ENCODE results near the gene PNRC2. TPM values are rescaled to one million over a fixed set of nuclear protein-coding genes. Genes with fewer than 3 reads are reported as not detected.

PNRC2 gene
- total and polyA plus RNA-seq, 2 donors (not counting 1 experiment from before 2014, with no cell fraction given): 84.4 to 96.6 TPM

DNA sequence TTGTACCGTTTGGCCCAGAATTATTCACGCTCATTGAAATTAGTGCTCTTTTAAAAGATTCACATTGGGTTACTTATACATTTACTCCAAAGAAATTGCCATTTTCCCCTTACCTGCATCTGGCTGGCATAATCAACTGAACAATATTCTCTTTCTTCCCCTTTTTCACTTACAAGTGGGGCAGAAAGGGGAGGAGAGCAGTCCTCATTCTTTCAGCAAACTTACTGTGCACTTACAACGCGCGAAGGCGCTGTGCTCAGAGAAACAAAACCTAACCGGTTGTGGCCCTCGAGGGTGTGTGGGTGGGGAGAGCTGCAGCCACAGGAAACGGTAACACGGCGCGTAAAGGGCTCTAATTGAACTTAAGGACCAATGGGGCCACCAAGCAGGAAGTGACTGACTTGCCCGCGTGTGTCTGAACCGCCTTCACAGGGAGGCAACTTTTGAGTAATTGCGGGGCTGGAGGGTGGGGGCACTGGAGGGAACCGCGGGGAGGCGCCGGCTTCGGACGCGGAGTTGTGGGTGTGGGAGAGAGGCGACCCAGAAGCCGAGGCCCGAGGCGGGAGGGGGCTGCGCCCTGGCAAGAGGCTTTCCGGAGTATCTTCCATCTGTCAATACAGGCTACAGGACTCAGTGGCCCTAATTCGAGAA is 693 bp upstream of the PNRC2 start:
- H3K27ac ChIP-seq (ENCODE audit: insufficient read depth, low read length): peak overlapping the region; percentile 96
- peak; percentile 90 to 97 for DNase-seq (ENCODE audit: low read depth in 2 of 2)

DNA sequence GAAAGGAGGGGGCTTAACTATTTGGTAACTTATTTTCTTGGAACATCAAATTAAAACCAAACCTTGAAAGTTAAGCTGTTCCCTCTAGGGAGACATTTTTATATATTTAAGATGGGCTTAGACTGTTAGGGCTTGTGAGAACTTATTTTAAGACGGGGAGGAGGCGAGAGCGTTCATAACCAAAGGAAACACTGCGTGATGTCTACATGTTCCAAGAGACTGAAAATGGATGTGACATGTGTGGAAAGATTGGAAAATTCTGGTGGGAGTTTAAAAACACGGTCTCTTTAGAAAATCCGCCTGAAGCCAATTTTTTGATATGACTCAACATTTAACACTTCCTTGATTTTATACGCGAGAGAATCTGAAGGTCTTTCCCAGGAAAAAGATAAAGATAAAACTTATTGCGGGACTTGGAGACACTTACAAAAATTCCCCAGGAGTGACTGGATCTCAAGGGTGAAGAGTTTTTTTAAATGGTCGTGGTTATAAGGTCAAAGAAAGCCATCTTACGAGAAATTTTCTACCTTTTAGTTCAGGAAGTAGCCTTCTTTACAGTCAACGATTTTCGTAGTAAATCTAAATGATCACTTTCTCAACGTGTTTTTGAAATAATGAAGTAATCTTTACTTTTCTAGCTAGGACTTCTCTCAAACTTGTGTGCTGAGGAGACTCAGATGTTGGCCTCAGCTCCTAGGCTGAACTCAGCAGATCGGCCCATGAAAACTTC is 828 bp downstream of the PNRC2 start:
- Histone ChIP-seq H3K27ac (ENCODE audit: insufficient read depth, low read length) (peak overlapping the region; percentile 96), H3K4me2 (ENCODE audit: extremely low read depth, insufficient read depth, low read length) (peak overlapping the region; percentile 93), H3K4me3 (replicated peaks in 1 of 4; ENCODE audit: control extremely low read depth in 1 of 4, insufficient read depth in 1 of 4, low read depth in 3 of 4, low read length in 4 of 4) (peak overlapping the region; percentile 69 to 100 (median 82)), H4K20me1 (ENCODE audit: control insufficient read depth, extremely low read depth, insufficient read depth, low read length) (peaks cover 2% of the 10 kb centered on the region), H3K9ac (ENCODE audit: insufficient read depth, low read length) (peak overlapping the region; percentile 97), H3K27me3 (ENCODE audit: control insufficient read depth, insufficient read depth, low read length) (no peaks in the 10 kb centered on the region), H3K36me3 (ENCODE audit: control insufficient read depth, insufficient read depth, low read length) (no peaks in the 10 kb centered on the region), H3K79me2 (ENCODE audit: control insufficient read depth, insufficient read depth, low read length) (peaks cover 26% of the 10 kb centered on the region), H3K9me3 (ENCODE audit: control insufficient read depth, insufficient read depth, low read depth, low read length) (no peaks in the 10 kb centered on the region), H2AFZ (ENCODE audit: low read length) (no peak overlapping the region), H3K4me1 (ENCODE audit: control insufficient read depth, extremely low read depth, insufficient read depth, low read length) (peaks cover 2% of the 10 kb centered on the region)
- TF ChIP-seq, protein P1, sequence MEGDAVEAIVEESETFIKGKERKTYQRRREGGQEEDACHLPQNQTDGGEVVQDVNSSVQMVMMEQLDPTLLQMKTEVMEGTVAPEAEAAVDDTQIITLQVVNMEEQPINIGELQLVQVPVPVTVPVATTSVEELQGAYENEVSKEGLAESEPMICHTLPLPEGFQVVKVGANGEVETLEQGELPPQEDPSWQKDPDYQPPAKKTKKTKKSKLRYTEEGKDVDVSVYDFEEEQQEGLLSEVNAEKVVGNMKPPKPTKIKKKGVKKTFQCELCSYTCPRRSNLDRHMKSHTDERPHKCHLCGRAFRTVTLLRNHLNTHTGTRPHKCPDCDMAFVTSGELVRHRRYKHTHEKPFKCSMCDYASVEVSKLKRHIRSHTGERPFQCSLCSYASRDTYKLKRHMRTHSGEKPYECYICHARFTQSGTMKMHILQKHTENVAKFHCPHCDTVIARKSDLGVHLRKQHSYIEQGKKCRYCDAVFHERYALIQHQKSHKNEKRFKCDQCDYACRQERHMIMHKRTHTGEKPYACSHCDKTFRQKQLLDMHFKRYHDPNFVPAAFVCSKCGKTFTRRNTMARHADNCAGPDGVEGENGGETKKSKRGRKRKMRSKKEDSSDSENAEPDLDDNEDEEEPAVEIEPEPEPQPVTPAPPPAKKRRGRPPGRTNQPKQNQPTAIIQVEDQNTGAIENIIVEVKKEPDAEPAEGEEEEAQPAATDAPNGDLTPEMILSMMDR (conservative IDR thresholded peaks at IDR 0.05 in 1 of 2, IDR thresholded peaks at IDR 0.05 in 1 of 2; ENCODE audit: low read depth in 1 of 2, low read length in 2 of 2): no peak
- TF ChIP-seq EZH2 (IDR thresholded peaks at IDR 0.05; ENCODE audit: low read length, missing control alignments): no peak
- DNase-seq (ENCODE audit: low read depth in 2 of 2): peak in 1 of 2 donors; percentile 49

More for the DNA sequence above, 693 bp upstream of the PNRC2 start:
- Histone ChIP-seq H3K9ac (ENCODE audit: insufficient read depth, low read length) (peak overlapping the region; percentile 97), H3K79me2 (ENCODE audit: control insufficient read depth, insufficient read depth, low read length) (peaks cover 26% of the 10 kb centered on the region), H3K4me3 (replicated peaks in 1 of 4; ENCODE audit: control extremely low read depth in 1 of 4, insufficient read depth in 1 of 4, low read depth in 3 of 4, low read length in 4 of 4) (peak overlapping the region; percentile 55 to 83 (median 76)), H3K9me3 (ENCODE audit: control insufficient read depth, insufficient read depth, low read depth, low read length) (no peaks in the 10 kb centered on the region), H3K27me3 (ENCODE audit: control insufficient read depth, insufficient read depth, low read length) (no peaks in the 10 kb centered on the region), H3K4me2 (ENCODE audit: extremely low read depth, insufficient read depth, low read length) (peak overlapping the region; percentile 83), H3K36me3 (ENCODE audit: control insufficient read depth, insufficient read depth, low read length) (no peaks in the 10 kb centered on the region), H2AFZ (ENCODE audit: low read length) (peak overlapping the region; percentile 65), H3K4me1 (ENCODE audit: control insufficient read depth, extremely low read depth, insufficient read depth, low read length) (peaks cover 5% of the 10 kb centered on the region), H4K20me1 (ENCODE audit: control insufficient read depth, extremely low read depth, insufficient read depth, low read length) (peaks cover 2% of the 10 kb centered on the region)
- TF ChIP-seq, protein P1 (conservative IDR thresholded peaks at IDR 0.05 in 1 of 2, IDR thresholded peaks at IDR 0.05 in 1 of 2; ENCODE audit: low read depth in 1 of 2, low read length in 2 of 2): peak; percentile 27 to 41
- no peak for TF ChIP-seq EZH2 (IDR thresholded peaks at IDR 0.05; ENCODE audit: low read length, missing control alignments)

DNA sequence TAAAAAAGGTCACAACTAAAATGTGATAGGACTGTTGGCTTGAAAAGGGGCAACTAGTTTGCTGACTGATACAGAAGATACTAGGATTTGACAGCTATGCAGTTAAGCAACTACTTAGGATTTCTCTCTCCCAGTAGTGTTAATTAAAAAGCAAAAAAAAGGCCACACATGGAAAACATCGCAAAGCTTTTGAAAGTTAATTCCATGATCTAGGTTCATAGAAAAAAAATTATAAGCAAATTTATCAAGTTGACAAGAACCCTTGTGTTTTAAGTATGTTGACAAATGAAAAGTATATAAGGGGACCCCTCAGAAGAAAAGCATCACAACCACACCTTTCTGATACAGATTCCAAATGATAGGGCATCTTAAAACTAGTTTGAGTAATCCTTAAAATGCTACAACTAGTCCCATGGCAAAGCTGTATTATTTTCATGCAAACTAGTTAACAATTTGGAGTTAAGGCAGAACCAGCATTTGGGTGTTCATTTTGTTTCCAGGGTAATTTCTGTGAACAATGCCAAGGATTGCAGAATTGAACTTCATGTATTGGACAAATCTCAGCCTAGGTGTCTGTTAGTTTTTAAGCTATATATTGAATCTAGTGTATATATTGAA is 4.1 kb downstream of the PNRC2 start:
- H3K27ac ChIP-seq (ENCODE audit: insufficient read depth, low read length): no peak overlapping the region

More for the DNA sequence above, 4.1 kb downstream of the PNRC2 start:
- H3K4me2 ChIP-seq (ENCODE audit: extremely low read depth, insufficient read depth, low read length): no peak overlapping the region
- H3K9ac ChIP-seq (ENCODE audit: insufficient read depth, low read length): no peak overlapping the region
- no peaks in the 10 kb centered on the region for H3K36me3 ChIP-seq (ENCODE audit: control insufficient read depth, insufficient read depth, low read length)
- peaks cover 2% of the 10 kb centered on the region for H4K20me1 ChIP-seq (ENCODE audit: control insufficient read depth, extremely low read depth, insufficient read depth, low read length)
- H3K79me2 ChIP-seq (ENCODE audit: control insufficient read depth, insufficient read depth, low read length): peaks cover 29% of the 10 kb centered on the region
- H3K4me3 ChIP-seq (replicated peaks in 1 of 4; ENCODE audit: control extremely low read depth in 1 of 4, insufficient read depth in 1 of 4, low read depth in 3 of 4, low read length in 4 of 4): no peak overlapping the region
- no peaks in the 10 kb centered on the region for H3K9me3 ChIP-seq (ENCODE audit: control insufficient read depth, insufficient read depth, low read depth, low read length)
- no peak for DNase-seq (ENCODE audit: low read depth in 2 of 2)
- no peak overlapping the region for H2AFZ ChIP-seq (ENCODE audit: low read length)
- no peaks in the 10 kb centered on the region for H3K27me3 ChIP-seq (ENCODE audit: control insufficient read depth, insufficient read depth, low read length)
- H3K4me1 ChIP-seq (ENCODE audit: control insufficient read depth, extremely low read depth, insufficient read depth, low read length): peaks cover 2% of the 10 kb centered on the region
- TF ChIP-seq, protein P1 (conservative IDR thresholded peaks at IDR 0.05 in 1 of 2, IDR thresholded peaks at IDR 0.05 in 1 of 2; ENCODE audit: low read depth in 1 of 2, low read length in 2 of 2): no peak
- no peak for TF ChIP-seq EZH2 (IDR thresholded peaks at IDR 0.05; ENCODE audit: low read length, missing control alignments)

Data from fibroblast of lung (primary cell).